ENCODE results near the gene TOR1AIP1.

DNA sequence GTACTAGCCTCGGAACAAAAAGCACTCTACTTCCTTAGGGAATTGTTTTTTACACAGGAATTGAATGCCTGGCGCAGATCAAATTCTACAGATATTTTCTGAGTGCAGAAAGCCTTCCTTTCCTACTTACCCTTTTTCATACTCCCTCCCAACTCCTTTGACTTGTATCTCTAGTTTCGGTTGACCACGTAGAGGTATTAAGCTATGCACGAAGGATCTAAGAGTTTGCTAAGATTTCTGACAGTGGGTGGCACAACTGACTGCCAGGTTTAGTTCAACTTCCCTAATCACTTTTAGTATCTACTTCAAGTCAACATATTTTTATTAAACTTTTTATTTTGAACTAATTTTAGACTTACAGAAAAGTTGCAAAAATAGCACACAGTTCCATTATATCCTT, 9.5 kb upstream of the TOR1AIP1 start:
- TF ChIP-seq CTCF (IDR thresholded peaks at IDR 0.05) (no peak), POLR2A (IDR thresholded peaks at IDR 0.05) (no peak)

All from testis (tissue), 2 donors.